Endothelial cell of hepatic sinusoid (primary cell): ENCODE data around the gene ZNF146.
"Not testable (repeated sequence)": the region's sequence is repeated elsewhere in the genome, so short reads cannot be mapped to it uniquely, and the experiment has no call there.

Experiments used
- in situ Hi-C: cut with HindIII; loops from 2 replicates; pipeline ENCODE4 v1.10.0; 2017; ENCODE audit warnings: low sequenced_read_pairs

The ZNF146 gene

GRCh38 chr19:36214386-36215275, at the start of gene ZNF146, which contains the start of gene ZNF565:
ZNF146 (plus strand) TSS chr19:36215106; CDS start chr19:36236441, 21,335 bp downstream.
ZNF565 (minus strand) TSS chr19:36214665; CDS start chr19:36201985, 12,680 bp downstream.
- in situ Hi-C loops = no loop called here

DNA sequence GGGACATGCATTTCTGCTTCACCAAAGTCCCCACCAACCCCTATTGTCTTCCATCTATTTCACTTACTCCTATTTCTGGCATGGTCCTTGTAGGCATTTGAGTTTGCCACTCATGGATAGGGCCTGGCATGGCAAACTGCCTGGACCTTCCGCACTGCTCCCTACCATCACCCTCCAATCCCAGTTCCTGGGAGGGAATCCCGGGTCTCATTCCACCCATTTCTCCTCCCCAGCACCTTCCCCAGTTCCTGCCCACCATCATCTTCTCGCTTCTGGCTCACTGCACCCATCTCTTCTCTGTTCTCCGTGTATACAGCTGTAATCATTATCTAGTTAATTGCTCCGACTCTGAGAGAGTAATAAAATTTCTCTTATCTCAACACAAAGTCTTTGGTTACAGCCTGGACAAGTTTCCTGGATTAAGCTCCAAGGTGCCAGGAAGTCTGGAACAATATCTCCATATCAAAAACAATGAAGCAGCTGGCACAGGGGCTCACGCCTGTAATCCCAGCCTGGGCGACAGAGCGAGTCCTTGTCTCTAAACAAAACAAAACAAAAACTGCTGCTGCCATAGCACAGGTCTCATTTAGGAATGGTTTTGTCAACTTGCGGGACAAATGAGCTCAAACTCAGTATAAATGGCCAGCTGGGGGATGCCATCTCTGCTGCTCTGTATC, 45.7 kb upstream of the ZNF146 start:
- in situ Hi-C loops = no loop called here

DNA sequence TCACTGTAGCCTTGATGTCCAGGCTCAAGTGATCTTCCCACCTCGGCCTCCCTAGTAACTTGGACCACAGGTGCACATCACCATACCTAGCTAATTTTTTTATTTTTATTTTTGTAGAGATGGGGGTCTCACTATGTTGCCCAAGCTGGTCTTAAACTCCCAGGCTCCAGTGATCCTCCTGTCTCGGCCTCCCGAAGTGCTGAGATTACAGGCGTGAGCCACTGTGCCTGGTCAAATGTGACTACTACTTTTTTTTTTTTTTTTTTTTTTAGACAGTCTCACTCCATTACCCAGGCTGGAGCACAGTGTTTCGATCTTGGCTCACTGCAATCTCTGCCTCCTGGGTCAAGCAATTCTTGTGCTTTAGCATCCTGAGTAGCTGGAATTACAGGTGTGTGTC, 42.1 kb upstream of the ZNF146 start:
- in situ Hi-C loops = no loop called here

DNA sequence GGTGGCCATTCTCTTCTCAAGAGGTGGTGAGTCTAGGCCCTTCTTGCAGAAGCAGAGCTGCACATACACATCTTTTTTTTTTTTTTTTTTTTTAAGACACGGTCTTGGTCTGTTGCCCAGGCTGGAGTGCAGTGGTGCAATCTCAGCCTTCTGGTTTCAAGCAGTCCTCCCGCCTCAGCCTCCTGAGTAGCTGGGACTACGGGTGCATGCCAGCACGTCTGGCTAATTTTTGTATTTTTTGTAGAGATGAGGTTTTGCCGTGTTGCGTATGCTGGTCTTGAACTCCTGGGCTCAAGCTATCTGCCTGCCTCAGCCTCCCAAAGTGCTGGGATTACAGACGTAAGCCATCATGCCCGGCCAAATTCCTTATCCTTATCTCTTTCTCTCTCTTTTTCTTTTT, 41.1 kb upstream of the ZNF146 start:
- in situ Hi-C loops = not testable (repeated sequence)

GRCh38 chr19:36179077-36179476, 35.8 kb upstream of the ZNF146 start:
- in situ Hi-C loops = not testable (repeated sequence)

GRCh38 chr19:36182612-36183244, 32.2 kb upstream of the ZNF146 start:
- in situ Hi-C loops = no loop called here

- in situ Hi-C loops = no loop called here
Observed at GRCh38 chr19:36183245-36183628, 31.7 kb upstream of the ZNF146 start.

DNA sequence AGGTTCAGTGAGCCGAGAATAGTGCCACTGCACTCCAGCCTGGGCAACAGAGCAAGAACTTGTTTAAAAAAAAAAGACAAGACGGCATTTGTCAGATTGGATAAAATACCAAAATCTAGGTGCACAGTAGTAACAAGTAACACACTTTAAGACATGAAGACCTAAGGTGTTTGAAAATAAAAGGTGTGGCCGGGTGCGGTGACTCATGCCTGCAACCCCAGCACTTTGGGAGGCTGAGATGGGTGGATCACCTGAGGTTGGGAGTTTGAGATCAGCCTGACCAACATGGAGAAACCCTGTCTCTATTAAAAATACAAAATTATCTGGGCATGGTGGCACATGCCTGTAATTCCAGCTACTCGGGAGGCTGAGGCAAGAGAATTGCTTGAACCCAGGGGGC, 28.2 kb upstream of the ZNF146 start:
- in situ Hi-C loops = not testable (repeated sequence)

DNA sequence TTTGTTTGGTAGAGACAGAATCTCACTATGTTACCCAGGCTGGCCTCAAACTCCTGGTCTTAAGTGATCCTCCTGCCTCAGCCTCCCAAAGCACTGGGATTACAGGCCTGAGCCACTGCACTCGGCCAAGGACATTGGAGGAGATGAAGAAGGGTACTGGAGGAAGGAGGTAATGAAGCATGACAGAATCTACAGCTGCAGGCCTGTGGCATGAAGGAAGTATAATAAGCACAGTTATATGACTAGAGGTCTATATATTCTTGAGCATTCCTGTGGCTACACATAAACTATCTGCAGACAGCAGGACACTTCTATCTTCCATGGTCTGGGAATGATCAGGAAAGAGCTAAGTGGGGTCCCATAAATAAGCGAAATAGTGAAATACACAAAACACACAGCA, 18.7 kb upstream of the ZNF146 start:
- in situ Hi-C loops = no loop called here

DNA sequence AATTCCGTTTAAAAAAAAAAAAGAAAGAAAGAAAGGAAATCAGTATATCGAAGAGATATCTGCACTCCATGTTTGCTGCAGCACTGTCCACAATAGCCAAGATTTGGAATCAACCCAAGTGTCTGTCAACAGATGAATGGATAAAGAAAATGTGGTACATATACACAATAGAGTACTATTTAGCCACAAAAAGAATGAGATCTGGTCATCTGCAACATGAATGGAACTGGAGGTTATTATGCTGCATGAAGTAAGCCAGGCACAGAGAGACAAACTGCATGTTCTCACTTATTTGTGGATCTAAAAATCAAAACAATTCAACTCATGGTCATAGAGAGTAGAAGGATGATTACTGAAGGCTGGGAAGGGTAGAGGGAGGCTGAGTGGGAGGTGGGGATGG, 16.8 kb upstream of the ZNF146 start:
- in situ Hi-C loops = no loop called here

DNA sequence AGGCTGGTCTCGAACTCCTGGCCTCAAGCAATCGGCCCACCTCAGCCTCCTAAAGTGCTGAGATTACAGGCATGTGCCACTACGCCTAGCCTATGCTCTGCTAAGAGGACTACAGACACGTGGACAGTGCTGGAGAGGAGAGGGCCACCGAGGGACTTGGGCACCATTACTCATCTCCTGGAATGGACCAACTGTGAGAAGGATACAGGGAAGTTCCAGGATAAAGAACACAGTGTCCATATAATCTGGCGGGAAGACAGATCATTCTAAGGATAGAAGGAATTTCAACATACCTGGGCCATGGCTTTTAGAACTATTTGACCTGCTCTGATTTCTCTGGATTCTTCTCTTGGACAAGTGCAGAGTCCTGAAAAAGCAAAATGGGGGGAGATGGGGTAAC, 13.2 kb upstream of the ZNF146 start:
- in situ Hi-C loops = no loop called here

GRCh38 chr19:36203293-36203692, 11.6 kb upstream of the ZNF146 start:
- in situ Hi-C loops = no loop called here

DNA sequence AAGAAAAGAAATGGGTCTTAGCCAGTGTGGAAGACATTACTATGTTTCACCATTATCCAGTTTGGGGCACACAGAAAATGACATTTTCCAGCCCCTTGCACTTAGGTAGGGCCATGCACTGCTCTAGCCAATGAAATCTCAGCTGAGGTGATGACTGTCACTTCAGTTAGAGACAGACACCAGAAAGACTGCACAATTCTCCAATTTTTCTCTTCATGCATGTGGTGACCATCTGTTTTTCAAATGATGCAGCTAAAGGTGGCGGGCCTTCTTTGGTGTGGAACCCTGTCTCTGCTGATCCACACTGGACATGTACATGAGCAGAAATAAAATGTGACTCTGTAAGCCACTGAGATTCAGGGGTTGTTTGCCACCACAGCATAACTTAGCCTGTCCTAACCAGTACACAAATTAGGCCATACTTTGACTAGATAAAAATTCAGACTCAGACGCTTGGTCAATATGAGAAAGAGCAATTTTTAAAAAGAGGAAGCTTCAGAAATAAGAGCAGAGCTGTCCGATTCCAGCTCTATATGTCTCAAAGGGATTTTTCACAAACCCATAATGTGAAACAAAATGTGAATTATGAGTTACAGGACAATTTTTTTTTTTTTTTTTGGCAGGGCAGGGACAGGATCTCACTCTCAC, 7.2 kb upstream of the ZNF146 start:
- in situ Hi-C loops = no loop called here

DNA sequence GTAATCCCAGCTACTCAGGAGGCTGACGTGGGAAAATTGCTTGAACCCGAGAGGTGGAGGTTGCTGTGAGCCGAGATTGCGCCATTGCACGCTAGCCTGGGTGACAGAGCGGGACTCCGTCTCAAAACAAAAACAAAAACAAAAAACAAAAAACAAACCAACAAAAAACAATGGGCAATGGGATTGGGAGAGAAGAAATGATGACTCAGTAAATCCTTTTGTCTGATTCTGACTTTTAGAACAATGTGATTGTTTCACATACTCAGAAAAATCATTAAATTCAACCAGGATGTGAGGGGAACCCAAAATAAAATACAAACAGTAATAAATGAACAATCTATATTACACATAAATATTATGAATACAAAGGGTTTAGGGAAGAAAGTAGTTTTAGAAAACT, 5.5 kb upstream of the ZNF146 start:
- in situ Hi-C loops = no loop called here

GRCh38 chr19:36210497-36210896, 4.4 kb upstream of the ZNF146 start:
- in situ Hi-C loops = no loop called here

DNA sequence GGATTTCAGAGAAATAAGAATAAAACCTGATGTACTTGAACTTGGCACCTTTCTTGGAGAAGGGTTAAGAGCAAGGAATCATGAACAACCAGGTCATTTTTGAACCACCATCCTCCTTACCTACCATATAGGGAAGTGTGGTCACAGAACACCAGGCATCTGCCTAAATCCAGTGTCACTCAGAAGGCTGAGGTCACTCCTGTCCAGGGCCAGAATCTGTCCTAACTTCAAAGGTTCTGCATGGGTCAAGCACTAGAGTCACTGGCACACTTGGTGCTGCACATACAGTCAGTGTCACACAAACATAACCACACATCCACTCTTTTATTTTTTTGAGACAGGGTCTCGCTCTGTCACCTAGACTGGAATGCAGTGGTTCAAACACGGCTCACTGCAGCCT, 2.0 kb upstream of the ZNF146 start:
- in situ Hi-C loops = no loop called here

GRCh38 chr19:36215276-36216123, 594 bp downstream of the ZNF146 start:
- in situ Hi-C loops = no loop called here

DNA sequence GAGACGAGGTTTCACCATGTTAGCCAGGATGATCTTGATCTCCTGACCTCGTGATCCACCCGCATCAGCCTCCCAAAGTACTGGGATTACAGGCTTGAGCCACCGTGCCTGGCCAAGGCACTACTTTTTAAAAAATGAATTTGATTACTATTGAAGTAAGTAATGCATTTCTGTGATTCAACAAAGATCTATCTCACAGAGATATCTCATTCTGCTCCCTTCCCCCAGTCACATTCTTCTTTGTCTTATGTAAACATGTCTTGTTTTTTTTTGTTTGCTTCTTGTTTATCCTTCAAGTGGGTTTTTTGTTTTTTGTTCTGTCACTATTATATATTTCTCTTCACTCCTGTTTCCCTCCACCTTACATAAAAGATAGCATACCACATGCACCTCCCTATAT, 6.6 kb downstream of the ZNF146 start:
- in situ Hi-C loops = no loop called here

- in situ Hi-C loops = no loop called here
Observed at GRCh38 chr19:36222503-36222902, 7.6 kb downstream of the ZNF146 start.

- in situ Hi-C loops = no loop called here
Observed at GRCh38 chr19:36225219-36225892, 10.4 kb downstream of the ZNF146 start.
